Measurements from ENCODE around the gene KRTAP9-9. TPM values are rescaled to one million over a fixed set of nuclear protein-coding genes. Genes with fewer than 3 reads are reported as not detected.
"Not testable (repeated sequence)": the region's sequence is repeated elsewhere in the genome, so short reads cannot be mapped to it uniquely, and the experiment has no call there.

The KRTAP9-9 gene
- total and polyA plus RNA-seq, 7 donors, result not detected

- H3K27me3 ChIP-seq (ENCODE audit: insufficient read depth in 3 of 3, low read length in 2 of 3), result peaks cover 2 to 23% (median 6%) of the 10 kb centered on the region in 3 donors
- intact Hi-C loops (cut with DNase I); DNase-seq; H3K9me3 ChIP-seq; ATAC-seq; H3K27ac ChIP-seq; H3K36me3 ChIP-seq (ENCODE audit: insufficient read depth in 1 of 2, low read depth in 1 of 2); H3K4me3 ChIP-seq; H3K4me1 ChIP-seq: not testable (repeated sequence)
- 27 to 56% (median 32%) methylated on average over 1 to 2 of the region's 2 CpGs for WGBS, 3 donors
These were observed 5.4 kb upstream of the KRTAP9-9 start, which contains the start of gene KRTAP9-4 for GRCh38 chr17:41249637-41250240. Gene KRTAP9-4, plus strand, starts transcription at chr17:41249687. Its CDS starts 34 bp downstream, at chr17:41249721.

GRCh38 chr17:41251261-41251660 lies 3.9 kb upstream of the KRTAP9-9 start:
- ATAC-seq (no peak), DNase-seq (no peak)
- no peaks in the 10 kb centered on the region for H3K36me3 ChIP-seq (ENCODE audit: insufficient read depth in 1 of 2, low read depth in 1 of 2)
- TF ChIP-seq, protein P1, sequence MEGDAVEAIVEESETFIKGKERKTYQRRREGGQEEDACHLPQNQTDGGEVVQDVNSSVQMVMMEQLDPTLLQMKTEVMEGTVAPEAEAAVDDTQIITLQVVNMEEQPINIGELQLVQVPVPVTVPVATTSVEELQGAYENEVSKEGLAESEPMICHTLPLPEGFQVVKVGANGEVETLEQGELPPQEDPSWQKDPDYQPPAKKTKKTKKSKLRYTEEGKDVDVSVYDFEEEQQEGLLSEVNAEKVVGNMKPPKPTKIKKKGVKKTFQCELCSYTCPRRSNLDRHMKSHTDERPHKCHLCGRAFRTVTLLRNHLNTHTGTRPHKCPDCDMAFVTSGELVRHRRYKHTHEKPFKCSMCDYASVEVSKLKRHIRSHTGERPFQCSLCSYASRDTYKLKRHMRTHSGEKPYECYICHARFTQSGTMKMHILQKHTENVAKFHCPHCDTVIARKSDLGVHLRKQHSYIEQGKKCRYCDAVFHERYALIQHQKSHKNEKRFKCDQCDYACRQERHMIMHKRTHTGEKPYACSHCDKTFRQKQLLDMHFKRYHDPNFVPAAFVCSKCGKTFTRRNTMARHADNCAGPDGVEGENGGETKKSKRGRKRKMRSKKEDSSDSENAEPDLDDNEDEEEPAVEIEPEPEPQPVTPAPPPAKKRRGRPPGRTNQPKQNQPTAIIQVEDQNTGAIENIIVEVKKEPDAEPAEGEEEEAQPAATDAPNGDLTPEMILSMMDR (IDR thresholded peaks at IDR 0.05), result no peak
- H3K4me3 ChIP-seq, result no peak overlapping the region
- H3K27ac ChIP-seq, result no peak overlapping the region
- H3K4me1 ChIP-seq, result no peaks in the 10 kb centered on the region
- 90 to 92% (median 91%) methylated on average over 1 of the region's 1 CpG for WGBS, 3 donors
- peaks cover 2 to 31% (median 6%) of the 10 kb centered on the region in 3 donors for H3K27me3 ChIP-seq (ENCODE audit: insufficient read depth in 3 of 3, low read length in 2 of 3)
- intact Hi-C loops (cut with DNase I), result no loop called here
- H3K9me3 ChIP-seq, result no peaks in the 10 kb centered on the region

GRCh38 chr17:41254861-41255260 lies 323 bp upstream of the KRTAP9-9 start:
- Histone ChIP-seq H3K9me3 (no peaks in the 10 kb centered on the region), H3K4me3 (no peak overlapping the region), H3K4me1 (no peaks in the 10 kb centered on the region), H3K36me3 (ENCODE audit: insufficient read depth in 1 of 2, low read depth in 1 of 2) (no peaks in the 10 kb centered on the region), H3K27ac (no peak overlapping the region), H3K27me3 (ENCODE audit: insufficient read depth in 3 of 3, low read length in 2 of 3) (peaks cover 2 to 48% (median 11%) of the 10 kb centered on the region in 3 donors)
- ATAC-seq (no peak), DNase-seq (no peak)
- WGBS, 3 donors, result 0 to 50% (median 42%) methylated on average over 1 of the region's 1 CpG
- TF ChIP-seq, protein P1 (IDR thresholded peaks at IDR 0.05), result no peak
- intact Hi-C loops (cut with DNase I), result no loop called here

- H3K27ac ChIP-seq, result no peak overlapping the region
- H3K36me3 ChIP-seq (ENCODE audit: insufficient read depth in 1 of 2, low read depth in 1 of 2), result no peaks in the 10 kb centered on the region
- TF ChIP-seq, protein P1 (IDR thresholded peaks at IDR 0.05), result no peak
- no peaks in the 10 kb centered on the region for H3K9me3 ChIP-seq
- H3K27me3 ChIP-seq (ENCODE audit: insufficient read depth in 3 of 3, low read length in 2 of 3), result peaks cover 2 to 51% (median 11%) of the 10 kb centered on the region in 3 donors
- no peak overlapping the region for H3K4me3 ChIP-seq
- ATAC-seq (no peak), DNase-seq (no peak)
- intact Hi-C loops (cut with DNase I), result no loop called here
- H3K4me1 ChIP-seq, result no peaks in the 10 kb centered on the region
- 95 to 97% (median 97%) methylated on average over 1 of the region's 1 CpG for WGBS, 3 donors
These were observed 1.1 kb downstream of the KRTAP9-9 start for GRCh38 chr17:41256291-41256685.

- Histone ChIP-seq H3K36me3 (ENCODE audit: insufficient read depth in 1 of 2, low read depth in 1 of 2) (no peaks in the 10 kb centered on the region), H3K9me3 (no peaks in the 10 kb centered on the region), H3K4me1 (no peaks in the 10 kb centered on the region), H3K27me3 (ENCODE audit: insufficient read depth in 3 of 3, low read length in 2 of 3) (peaks cover 0 to 43% (median 7%) of the 10 kb centered on the region in 3 donors), H3K4me3 (no peak overlapping the region), H3K27ac (no peak overlapping the region)
- ATAC-seq (no peak), DNase-seq (no peak)
- intact Hi-C loops (cut with DNase I), result no loop called here
- TF ChIP-seq, protein P1 (IDR thresholded peaks at IDR 0.05), result no peak
These were observed 3.2 kb downstream of the KRTAP9-9 start for GRCh38 chr17:41258406-41258805.
